Mucosa of descending colon (tissue), 3 donors: ENCODE data around the gene BRD9. TPM values are rescaled to one million over a fixed set of nuclear protein-coding genes. Genes with fewer than 3 reads are reported as not detected.
A peak's percentile ranks its signal among the peaks of the same experiment; 100 is the strongest.

Source experiments
- ATAC-seq: fragments of 200-7000 bp; cut with Tn5 transposase; one replicate; pipeline ENCODE4 v1.9.1; 2020; ENCODE audit warnings: mild to moderate bottlenecking, moderate library complexity
- DNase-seq, 3 donors: peaks; one replicate each; pipeline ENCODE4 v3.0.0-alpha.2; 2020
- H3K36me3 ChIP-seq: fragments of 200-600 bp; one replicate; pipeline ENCODE4 v1.8.0; 2021; ENCODE audit warnings: low read depth, mild to moderate bottlenecking
- H3K4me1 ChIP-seq: fragments of 200-600 bp; one replicate; pipeline ENCODE4 v1.8.0; 2021; ENCODE audit warnings: low read depth, mild to moderate bottlenecking
- H3K4me3 ChIP-seq: fragments of 200-600 bp; one replicate; pipeline ENCODE4 v1.8.0; 2021; ENCODE audit warnings: mild to moderate bottlenecking
- H3K9me3 ChIP-seq: fragments of 200-600 bp; one replicate; pipeline ENCODE4 v1.8.0; 2021; ENCODE audit warnings: mild to moderate bottlenecking
- intact Hi-C, 2 donors: fragments of 100-400 bp; cut with DNase I in 1 of 2; cut with micrococcal nuclease in 1 of 2; formaldehyde crosslinking; loops; one replicate each; pipeline versions ENCODE4 v1.11.0 to v1.11.1; 2022; cut with DNase I, micrococcal nuclease
- total RNA-seq, 3 donors: library from RNA; stranded (reverse); fragmentation: NEBNext Ultra II Directional in 2 of 3; extraction: Animal tissue kit (Norgen Biotek cat#: 25700) in 2 of 3; gene quantifications; one replicate each; pipeline versions ENCODE4 v1.2.1 to v1.2.4, GENCODE V29; 2021 to 2023
- TF ChIP-seq, protein P1 (sequence below): fragments of 200-600 bp; IDR thresholded peaks from one replicate; pipeline ENCODE4 v1.8.0; 2022; ENCODE audit warnings: antibody characterized with exemption, mild to moderate bottlenecking
- donor health status: DM: no; HTN: no; CAD: no; lungs with moderate emphysema.
- donor health status: DM: no; HTN: no; CAD: no.
- donor health status: DM: no; HTN: yes; CAD: no.

The BRD9 gene
- total RNA-seq, 3 donors from 2014 or later, result 30.8 to 46.5 (median 36.7) TPM

DNA sequence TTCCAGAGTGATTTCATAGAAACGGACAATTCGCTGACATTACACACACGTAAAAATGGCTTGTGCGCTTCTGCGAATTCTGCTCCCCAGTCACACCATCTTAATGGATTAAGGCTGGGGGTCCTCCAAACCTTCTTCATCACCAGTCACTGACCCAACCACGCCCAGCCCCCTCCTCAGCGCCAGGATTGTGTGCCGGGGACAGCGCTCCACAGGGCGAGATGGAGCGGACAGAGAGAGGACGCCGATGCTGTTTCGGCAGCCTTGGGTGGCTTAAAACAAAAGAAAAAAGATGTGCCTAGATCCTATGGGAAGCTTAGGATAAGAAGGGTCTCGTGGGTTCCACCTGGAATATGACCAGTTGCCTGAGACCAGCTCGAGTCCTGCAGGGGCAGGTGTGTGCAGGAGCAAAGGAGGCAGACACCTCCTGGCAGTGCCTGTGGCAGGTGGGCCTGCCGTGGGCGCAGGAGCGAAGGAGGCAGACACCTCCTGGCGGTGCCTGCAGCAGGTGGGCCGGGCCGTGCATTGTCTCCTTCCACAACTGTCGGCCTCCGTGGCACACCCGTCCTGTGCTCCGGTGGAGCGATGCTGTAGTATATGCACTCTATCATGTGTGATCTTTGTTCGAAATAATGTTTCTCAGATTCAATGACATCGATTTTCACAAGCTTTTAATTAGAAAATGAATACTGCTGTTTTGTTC lies 20.9 kb downstream of the BRD9 start:
- no peak for ATAC-seq
- Histone ChIP-seq H3K36me3 (peaks cover 8% of the 10 kb centered on the region), H3K4me3 (no peak overlapping the region), H3K9me3 (no peaks in the 10 kb centered on the region), H3K4me1 (no peaks in the 10 kb centered on the region)
- intact Hi-C loops, result no loop called here
- no peak for DNase-seq
- TF ChIP-seq, protein P1, sequence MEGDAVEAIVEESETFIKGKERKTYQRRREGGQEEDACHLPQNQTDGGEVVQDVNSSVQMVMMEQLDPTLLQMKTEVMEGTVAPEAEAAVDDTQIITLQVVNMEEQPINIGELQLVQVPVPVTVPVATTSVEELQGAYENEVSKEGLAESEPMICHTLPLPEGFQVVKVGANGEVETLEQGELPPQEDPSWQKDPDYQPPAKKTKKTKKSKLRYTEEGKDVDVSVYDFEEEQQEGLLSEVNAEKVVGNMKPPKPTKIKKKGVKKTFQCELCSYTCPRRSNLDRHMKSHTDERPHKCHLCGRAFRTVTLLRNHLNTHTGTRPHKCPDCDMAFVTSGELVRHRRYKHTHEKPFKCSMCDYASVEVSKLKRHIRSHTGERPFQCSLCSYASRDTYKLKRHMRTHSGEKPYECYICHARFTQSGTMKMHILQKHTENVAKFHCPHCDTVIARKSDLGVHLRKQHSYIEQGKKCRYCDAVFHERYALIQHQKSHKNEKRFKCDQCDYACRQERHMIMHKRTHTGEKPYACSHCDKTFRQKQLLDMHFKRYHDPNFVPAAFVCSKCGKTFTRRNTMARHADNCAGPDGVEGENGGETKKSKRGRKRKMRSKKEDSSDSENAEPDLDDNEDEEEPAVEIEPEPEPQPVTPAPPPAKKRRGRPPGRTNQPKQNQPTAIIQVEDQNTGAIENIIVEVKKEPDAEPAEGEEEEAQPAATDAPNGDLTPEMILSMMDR, result no peak

DNA sequence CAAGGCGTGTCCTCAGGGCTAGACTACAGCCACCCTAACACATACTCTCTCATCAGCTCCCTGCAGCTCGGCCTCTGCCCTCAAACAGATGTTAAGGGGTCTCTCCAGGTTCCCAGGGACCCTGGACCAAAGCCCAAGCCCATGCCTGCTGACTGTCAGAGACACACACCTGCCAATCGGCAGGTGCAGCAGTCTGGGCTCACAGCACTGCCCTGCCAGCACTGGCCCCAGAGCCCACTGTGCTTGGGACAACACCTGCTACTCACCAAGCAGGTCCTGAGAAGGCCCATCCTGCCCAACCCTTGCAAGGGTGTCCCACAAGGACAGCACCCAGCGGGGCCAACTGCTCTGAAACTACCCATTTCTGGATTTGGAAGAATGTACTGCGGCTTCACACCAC lies 21.6 kb downstream of the BRD9 start:
- peaks cover 8% of the 10 kb centered on the region for H3K36me3 ChIP-seq
- intact Hi-C loops, result no loop called here

DNA sequence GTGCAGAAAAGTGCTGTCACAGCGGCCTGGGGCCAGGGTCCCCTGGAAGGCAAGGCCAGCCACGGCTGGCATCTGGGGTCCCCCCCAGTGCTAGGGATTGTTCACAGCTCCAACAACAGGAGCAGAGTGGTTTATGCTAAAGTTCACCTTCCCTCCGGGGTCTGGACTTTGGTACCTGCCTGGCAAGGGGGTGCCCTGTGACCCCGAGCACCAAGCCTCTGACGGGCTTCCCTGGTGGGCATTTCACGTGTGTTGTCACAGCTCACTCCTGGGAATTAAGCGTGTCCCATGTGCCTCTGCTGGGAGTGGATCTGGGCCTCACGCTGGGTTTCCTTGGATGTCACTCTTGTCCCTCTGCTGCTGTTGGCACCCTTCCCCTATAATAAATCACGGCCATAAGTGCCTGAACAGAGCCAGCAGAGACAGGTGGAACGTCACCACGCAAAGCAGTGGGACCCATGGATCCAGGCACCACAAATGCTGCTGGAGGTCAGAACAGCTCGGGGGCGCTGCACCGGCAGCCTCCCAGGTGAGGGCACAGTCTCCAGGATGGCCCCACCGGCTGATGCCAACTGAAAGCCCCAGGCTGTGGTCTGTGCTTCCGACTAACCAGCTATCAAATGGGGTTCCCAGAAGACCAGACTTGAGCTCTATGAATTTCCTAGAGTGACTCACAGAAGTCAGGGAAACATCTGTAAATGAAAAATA lies 24.0 kb downstream of the BRD9 start:
- Histone ChIP-seq H3K9me3 (no peaks in the 10 kb centered on the region), H3K4me1 (no peaks in the 10 kb centered on the region), H3K4me3 (no peak overlapping the region), H3K36me3 (peaks cover 8% of the 10 kb centered on the region)
- no peak for ATAC-seq
- TF ChIP-seq, protein P1, result no peak
- intact Hi-C loops, result no loop called here
- DNase-seq, result no peak

More for the DNA sequence above, 21.6 kb downstream of the BRD9 start:
- H3K4me3 ChIP-seq, result no peak overlapping the region
- H3K9me3 ChIP-seq, result no peaks in the 10 kb centered on the region
- no peak for ATAC-seq
- no peak for DNase-seq
- TF ChIP-seq, protein P1, result no peak
- no peaks in the 10 kb centered on the region for H3K4me1 ChIP-seq

DNA sequence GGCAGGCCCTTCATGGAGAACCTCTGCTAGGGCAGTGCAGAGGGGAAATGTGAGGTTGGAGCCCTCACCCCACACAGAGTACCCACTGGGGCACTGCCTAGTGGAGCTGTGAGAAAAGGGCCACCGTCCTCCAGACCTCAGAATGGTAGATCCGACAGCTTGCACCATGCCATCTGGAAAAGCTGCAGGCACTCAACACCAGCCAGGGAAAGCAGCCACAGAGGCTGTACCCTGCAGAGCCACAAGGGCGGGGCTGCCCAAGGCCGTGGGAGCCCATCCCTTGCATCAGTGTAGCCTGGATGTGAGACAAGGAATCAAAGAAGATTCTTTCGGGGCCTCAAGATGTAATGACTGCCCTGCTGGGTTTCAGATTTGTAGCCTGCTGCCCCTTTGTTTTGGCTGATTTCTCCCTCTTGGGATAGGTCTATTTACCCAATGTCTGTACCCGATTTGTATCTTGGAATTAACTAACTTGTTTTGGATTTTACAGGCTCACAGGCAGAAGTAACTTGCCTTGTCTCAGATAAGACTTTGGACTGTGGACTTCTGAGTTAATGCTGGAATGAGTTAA lies 25.2 kb downstream of the BRD9 start:
- intact Hi-C loops, result no loop called here
- Histone ChIP-seq H3K9me3 (no peaks in the 10 kb centered on the region), H3K4me1 (no peaks in the 10 kb centered on the region), H3K36me3 (peaks cover 8% of the 10 kb centered on the region), H3K4me3 (no peak overlapping the region)
- peak in 2 of 3 donors; percentile 22 to 33 for DNase-seq
- peak; percentile 40 for ATAC-seq
- TF ChIP-seq, protein P1, result no peak

DNA sequence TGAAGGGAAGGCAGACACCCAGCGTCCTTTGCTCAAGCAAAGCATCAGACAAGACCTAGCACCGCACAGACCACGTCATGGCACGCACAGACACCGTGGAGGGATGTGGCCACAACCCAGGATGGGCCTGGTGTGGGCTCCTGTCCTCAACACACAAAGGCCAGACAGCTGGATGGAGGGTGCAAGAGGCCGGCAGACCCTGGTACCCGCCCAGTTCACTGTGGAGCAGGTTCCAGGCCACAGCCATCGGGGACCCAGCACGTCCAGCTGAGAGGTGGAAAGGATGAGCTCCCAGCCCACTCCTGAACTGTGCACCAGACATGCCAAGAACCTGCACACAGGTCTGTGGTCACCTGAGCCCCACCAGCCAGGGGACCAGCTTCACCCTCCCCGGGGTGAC lies 26.8 kb downstream of the BRD9 start:
- Histone ChIP-seq H3K9me3 (no peaks in the 10 kb centered on the region), H3K36me3 (peaks cover 8% of the 10 kb centered on the region), H3K4me1 (no peaks in the 10 kb centered on the region), H3K4me3 (no peak overlapping the region)
- ATAC-seq (no peak), DNase-seq (peak in 1 of 3 donors; percentile 19)
- intact Hi-C loops, result no loop called here
- TF ChIP-seq, protein P1, result no peak
